T-helper 1 cell treated with Interleukin-12 subunit alpha and Interleukin-12 subunit beta and Interleukin-4 antibody, amounts not matched to agents 30 μg/mL and 1 μg/mL, for 36 hours (primary cell): ENCODE data around the gene EGFLAM.

Source experiments
- H3K27ac Mint-ChIP-seq: one replicate; pipeline ENCODE4 v1.8.0; 2021; ENCODE audit warnings: mild to moderate bottlenecking, mixed read lengths
- H3K27me3 Mint-ChIP-seq: one replicate; pipeline ENCODE4 v1.8.0; 2021; ENCODE audit warnings: low read depth, mixed read lengths
- H3K36me3 Mint-ChIP-seq: one replicate; pipeline ENCODE4 v1.8.0; 2021; ENCODE audit warnings: low read depth, mixed read lengths
- H3K4me1 Mint-ChIP-seq: one replicate; pipeline ENCODE4 v1.8.0; 2021; ENCODE audit warnings: low read depth, mixed read lengths
- H3K4me3 Mint-ChIP-seq: one replicate; pipeline ENCODE4 v1.8.0; 2021; ENCODE audit warnings: mild to moderate bottlenecking, moderate library complexity, mixed read lengths
- H3K9me3 Mint-ChIP-seq: one replicate; pipeline ENCODE4 v1.8.0; 2021; ENCODE audit warnings: mixed read lengths

Gene EGFLAM

GRCh38 chr5:38420691-38421390 is 162.5 kb downstream of the EGFLAM start:
- Mint-ChIP-seq H3K9me3 (no peaks in the 10 kb centered on the region), H3K27ac (no peak overlapping the region), H3K27me3 (peaks cover 25% of the 10 kb centered on the region), H3K36me3 (no peaks in the 10 kb centered on the region), H3K4me1 (no peaks in the 10 kb centered on the region), H3K4me3 (no peak overlapping the region)

- H3K27me3 Mint-ChIP-seq, result peaks cover 21% of the 10 kb centered on the region
- peaks cover 11% of the 10 kb centered on the region for H3K4me1 Mint-ChIP-seq
- H3K27ac Mint-ChIP-seq, result no peak overlapping the region
- H3K36me3 Mint-ChIP-seq, result no peaks in the 10 kb centered on the region
- no peak overlapping the region for H3K4me3 Mint-ChIP-seq
- no peaks in the 10 kb centered on the region for H3K9me3 Mint-ChIP-seq
Observed at GRCh38 chr5:38422622-38423021, 164.3 kb downstream of the EGFLAM start.

GRCh38 chr5:38423276-38424147 is 165.2 kb downstream of the EGFLAM start:
- Mint-ChIP-seq H3K4me3 (no peak overlapping the region), H3K36me3 (no peaks in the 10 kb centered on the region), H3K4me1 (peaks cover 13% of the 10 kb centered on the region), H3K27ac (no peak overlapping the region), H3K27me3 (peaks cover 24% of the 10 kb centered on the region), H3K9me3 (no peaks in the 10 kb centered on the region)

- Mint-ChIP-seq H3K9me3 (no peaks in the 10 kb centered on the region), H3K36me3 (no peaks in the 10 kb centered on the region), H3K27ac (no peak overlapping the region), H3K27me3 (peaks cover 24% of the 10 kb centered on the region), H3K4me3 (no peak overlapping the region), H3K4me1 (peaks cover 13% of the 10 kb centered on the region)
Observed at GRCh38 chr5:38424148-38425060, 166.0 kb downstream of the EGFLAM start.

GRCh38 chr5:38426490-38426889 is 168.1 kb downstream of the EGFLAM start:
- Mint-ChIP-seq H3K27ac (no peak overlapping the region), H3K9me3 (no peaks in the 10 kb centered on the region), H3K4me1 (peaks cover 13% of the 10 kb centered on the region), H3K36me3 (no peaks in the 10 kb centered on the region), H3K4me3 (no peak overlapping the region), H3K27me3 (peaks cover 13% of the 10 kb centered on the region)

GRCh38 chr5:38426986-38427950 is 168.9 kb downstream of the EGFLAM start:
- H3K36me3 Mint-ChIP-seq, result no peaks in the 10 kb centered on the region
- peaks cover 13% of the 10 kb centered on the region for H3K4me1 Mint-ChIP-seq
- H3K27me3 Mint-ChIP-seq, result peaks cover 19% of the 10 kb centered on the region
- H3K27ac Mint-ChIP-seq, result no peak overlapping the region
- H3K4me3 Mint-ChIP-seq, result no peak overlapping the region
- H3K9me3 Mint-ChIP-seq, result no peaks in the 10 kb centered on the region

GRCh38 chr5:38431242-38431853 is 173.0 kb downstream of the EGFLAM start:
- Mint-ChIP-seq H3K4me3 (no peak overlapping the region), H3K27ac (no peak overlapping the region), H3K36me3 (no peaks in the 10 kb centered on the region), H3K4me1 (peaks cover 13% of the 10 kb centered on the region), H3K27me3 (peaks cover 22% of the 10 kb centered on the region), H3K9me3 (no peaks in the 10 kb centered on the region)

- no peak overlapping the region for H3K27ac Mint-ChIP-seq
- H3K4me1 Mint-ChIP-seq, result peaks cover 2% of the 10 kb centered on the region
- H3K9me3 Mint-ChIP-seq, result no peaks in the 10 kb centered on the region
- no peaks in the 10 kb centered on the region for H3K36me3 Mint-ChIP-seq
- H3K4me3 Mint-ChIP-seq, result no peak overlapping the region
- peaks cover 22% of the 10 kb centered on the region for H3K27me3 Mint-ChIP-seq
Observed at GRCh38 chr5:38433160-38433861, 175.0 kb downstream of the EGFLAM start.

GRCh38 chr5:38434966-38435705 is 176.8 kb downstream of the EGFLAM start:
- Mint-ChIP-seq H3K9me3 (no peaks in the 10 kb centered on the region), H3K36me3 (no peaks in the 10 kb centered on the region), H3K4me3 (no peak overlapping the region), H3K27ac (no peak overlapping the region), H3K27me3 (peaks cover 34% of the 10 kb centered on the region), H3K4me1 (peaks cover 2% of the 10 kb centered on the region)

- Mint-ChIP-seq H3K9me3 (no peaks in the 10 kb centered on the region), H3K4me3 (no peak overlapping the region), H3K27ac (no peak overlapping the region), H3K27me3 (peaks cover 39% of the 10 kb centered on the region), H3K4me1 (peaks cover 5% of the 10 kb centered on the region), H3K36me3 (no peaks in the 10 kb centered on the region)
Observed at GRCh38 chr5:38438757-38439156, 180.4 kb downstream of the EGFLAM start.

GRCh38 chr5:38441453-38442246 is 183.3 kb downstream of the EGFLAM start:
- Mint-ChIP-seq H3K4me1 (peaks cover 3% of the 10 kb centered on the region), H3K36me3 (no peaks in the 10 kb centered on the region), H3K27me3 (peaks cover 39% of the 10 kb centered on the region), H3K9me3 (no peaks in the 10 kb centered on the region), H3K4me3 (no peak overlapping the region), H3K27ac (no peak overlapping the region)

- Mint-ChIP-seq H3K27ac (no peak overlapping the region), H3K36me3 (no peaks in the 10 kb centered on the region), H3K4me3 (no peak overlapping the region), H3K9me3 (no peaks in the 10 kb centered on the region), H3K4me1 (peaks cover 3% of the 10 kb centered on the region), H3K27me3 (peaks cover 44% of the 10 kb centered on the region)
Observed at GRCh38 chr5:38442247-38442573, 183.9 kb downstream of the EGFLAM start.
